ENCODE results near the gene PLOD1. TPM values are rescaled to one million over a fixed set of nuclear protein-coding genes. Genes with fewer than 3 reads are reported as not detected.

The PLOD1 gene
- total and polyA plus RNA-seq, 2 experiments from 2014 or later = 22.4 to 62.9 TPM

DNA sequence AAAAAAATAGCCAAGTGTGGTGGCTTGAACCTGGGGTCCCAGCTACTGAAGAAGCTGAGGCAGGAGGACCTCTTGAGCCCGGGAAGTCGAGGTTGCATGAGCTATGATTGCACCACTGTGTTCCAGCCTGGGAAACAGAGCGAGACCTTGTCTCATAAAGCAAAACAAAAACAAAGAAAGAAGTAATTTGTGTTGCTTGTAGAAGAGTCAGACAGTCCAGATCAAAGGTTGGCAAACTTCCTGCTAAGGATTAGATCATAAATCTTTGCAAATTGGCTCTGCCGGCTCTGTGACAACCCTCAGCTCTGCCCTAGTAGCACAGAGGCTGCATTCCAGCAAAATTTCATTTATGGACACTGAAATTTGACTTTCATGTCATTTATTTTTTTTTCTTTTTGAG, 26.7 kb downstream of the PLOD1 start:
- Histone ChIP-seq H3K9me2 (ENCODE audit: insufficient read depth) (no peaks in the 10 kb centered on the region), H3K27ac (ENCODE audit: low read depth) (no peak overlapping the region), H3K4me1 (ENCODE audit: insufficient read depth) (no peaks in the 10 kb centered on the region), H3K4me2 (no peak overlapping the region), H2AFZ (no peak overlapping the region), H3F3A (replicated peaks; ENCODE audit: low read depth) (no peaks in the 10 kb centered on the region), H3K27me3 (ENCODE audit: insufficient read depth) (no peaks in the 10 kb centered on the region), H3K4me3 (no peak overlapping the region), H3K79me2 (replicated peaks; ENCODE audit: insufficient read depth) (no peaks in the 10 kb centered on the region), H4K20me1 (replicated peaks; ENCODE audit: insufficient read depth) (no peaks in the 10 kb centered on the region), H3K36me3 (ENCODE audit: insufficient read depth) (peaks cover 4% of the 10 kb centered on the region; the same call in 1 of the 2 replicates)
- Mint-ChIP-seq H3K4me1 (no peaks in the 10 kb centered on the region), H3K36me3 (ENCODE audit: low read depth) (peaks cover 26% of the 10 kb centered on the region), H3K27me3 (ENCODE audit: insufficient read depth, low read depth, poor library complexity) (peaks cover 1% of the 10 kb centered on the region), H3K27ac (no peak overlapping the region), H3K9me3 (no peaks in the 10 kb centered on the region), H3K4me3 (no peak overlapping the region)
- DNase-seq (ENCODE audit: low spot score) = no peak
- no peak for TF ChIP-seq EZH2 (IDR thresholded peaks at IDR 0.05; ENCODE audit: low read depth, unreplicated experiment)
- TF ChIP-seq, protein P1, sequence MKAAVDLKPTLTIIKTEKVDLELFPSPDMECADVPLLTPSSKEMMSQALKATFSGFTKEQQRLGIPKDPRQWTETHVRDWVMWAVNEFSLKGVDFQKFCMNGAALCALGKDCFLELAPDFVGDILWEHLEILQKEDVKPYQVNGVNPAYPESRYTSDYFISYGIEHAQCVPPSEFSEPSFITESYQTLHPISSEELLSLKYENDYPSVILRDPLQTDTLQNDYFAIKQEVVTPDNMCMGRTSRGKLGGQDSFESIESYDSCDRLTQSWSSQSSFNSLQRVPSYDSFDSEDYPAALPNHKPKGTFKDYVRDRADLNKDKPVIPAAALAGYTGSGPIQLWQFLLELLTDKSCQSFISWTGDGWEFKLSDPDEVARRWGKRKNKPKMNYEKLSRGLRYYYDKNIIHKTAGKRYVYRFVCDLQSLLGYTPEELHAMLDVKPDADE (IDR thresholded peaks at IDR 0.05) = no peak
- TF ChIP-seq POLR2AphosphoS5 (IDR thresholded peaks at IDR 0.05; ENCODE audit: low read depth) = no peak
- TF ChIP-seq STAT1 (IDR thresholded peaks at IDR 0.05; ENCODE audit: unreplicated experiment) = no peak
- no peak for TF ChIP-seq JUNB (IDR thresholded peaks at IDR 0.05; ENCODE audit: unreplicated experiment)
- TF ChIP-seq CTCF (conservative IDR thresholded peaks at IDR 0.05; ENCODE audit: low read depth in 2 of 2) = no peak
- no peak for TF ChIP-seq EZH2phosphoT487 (IDR thresholded peaks at IDR 0.05; ENCODE audit: unreplicated experiment)
- no peak for TF ChIP-seq NANOG (IDR thresholded peaks at IDR 0.05; ENCODE audit: borderline replicate concordance)
- TF ChIP-seq, protein P2, sequence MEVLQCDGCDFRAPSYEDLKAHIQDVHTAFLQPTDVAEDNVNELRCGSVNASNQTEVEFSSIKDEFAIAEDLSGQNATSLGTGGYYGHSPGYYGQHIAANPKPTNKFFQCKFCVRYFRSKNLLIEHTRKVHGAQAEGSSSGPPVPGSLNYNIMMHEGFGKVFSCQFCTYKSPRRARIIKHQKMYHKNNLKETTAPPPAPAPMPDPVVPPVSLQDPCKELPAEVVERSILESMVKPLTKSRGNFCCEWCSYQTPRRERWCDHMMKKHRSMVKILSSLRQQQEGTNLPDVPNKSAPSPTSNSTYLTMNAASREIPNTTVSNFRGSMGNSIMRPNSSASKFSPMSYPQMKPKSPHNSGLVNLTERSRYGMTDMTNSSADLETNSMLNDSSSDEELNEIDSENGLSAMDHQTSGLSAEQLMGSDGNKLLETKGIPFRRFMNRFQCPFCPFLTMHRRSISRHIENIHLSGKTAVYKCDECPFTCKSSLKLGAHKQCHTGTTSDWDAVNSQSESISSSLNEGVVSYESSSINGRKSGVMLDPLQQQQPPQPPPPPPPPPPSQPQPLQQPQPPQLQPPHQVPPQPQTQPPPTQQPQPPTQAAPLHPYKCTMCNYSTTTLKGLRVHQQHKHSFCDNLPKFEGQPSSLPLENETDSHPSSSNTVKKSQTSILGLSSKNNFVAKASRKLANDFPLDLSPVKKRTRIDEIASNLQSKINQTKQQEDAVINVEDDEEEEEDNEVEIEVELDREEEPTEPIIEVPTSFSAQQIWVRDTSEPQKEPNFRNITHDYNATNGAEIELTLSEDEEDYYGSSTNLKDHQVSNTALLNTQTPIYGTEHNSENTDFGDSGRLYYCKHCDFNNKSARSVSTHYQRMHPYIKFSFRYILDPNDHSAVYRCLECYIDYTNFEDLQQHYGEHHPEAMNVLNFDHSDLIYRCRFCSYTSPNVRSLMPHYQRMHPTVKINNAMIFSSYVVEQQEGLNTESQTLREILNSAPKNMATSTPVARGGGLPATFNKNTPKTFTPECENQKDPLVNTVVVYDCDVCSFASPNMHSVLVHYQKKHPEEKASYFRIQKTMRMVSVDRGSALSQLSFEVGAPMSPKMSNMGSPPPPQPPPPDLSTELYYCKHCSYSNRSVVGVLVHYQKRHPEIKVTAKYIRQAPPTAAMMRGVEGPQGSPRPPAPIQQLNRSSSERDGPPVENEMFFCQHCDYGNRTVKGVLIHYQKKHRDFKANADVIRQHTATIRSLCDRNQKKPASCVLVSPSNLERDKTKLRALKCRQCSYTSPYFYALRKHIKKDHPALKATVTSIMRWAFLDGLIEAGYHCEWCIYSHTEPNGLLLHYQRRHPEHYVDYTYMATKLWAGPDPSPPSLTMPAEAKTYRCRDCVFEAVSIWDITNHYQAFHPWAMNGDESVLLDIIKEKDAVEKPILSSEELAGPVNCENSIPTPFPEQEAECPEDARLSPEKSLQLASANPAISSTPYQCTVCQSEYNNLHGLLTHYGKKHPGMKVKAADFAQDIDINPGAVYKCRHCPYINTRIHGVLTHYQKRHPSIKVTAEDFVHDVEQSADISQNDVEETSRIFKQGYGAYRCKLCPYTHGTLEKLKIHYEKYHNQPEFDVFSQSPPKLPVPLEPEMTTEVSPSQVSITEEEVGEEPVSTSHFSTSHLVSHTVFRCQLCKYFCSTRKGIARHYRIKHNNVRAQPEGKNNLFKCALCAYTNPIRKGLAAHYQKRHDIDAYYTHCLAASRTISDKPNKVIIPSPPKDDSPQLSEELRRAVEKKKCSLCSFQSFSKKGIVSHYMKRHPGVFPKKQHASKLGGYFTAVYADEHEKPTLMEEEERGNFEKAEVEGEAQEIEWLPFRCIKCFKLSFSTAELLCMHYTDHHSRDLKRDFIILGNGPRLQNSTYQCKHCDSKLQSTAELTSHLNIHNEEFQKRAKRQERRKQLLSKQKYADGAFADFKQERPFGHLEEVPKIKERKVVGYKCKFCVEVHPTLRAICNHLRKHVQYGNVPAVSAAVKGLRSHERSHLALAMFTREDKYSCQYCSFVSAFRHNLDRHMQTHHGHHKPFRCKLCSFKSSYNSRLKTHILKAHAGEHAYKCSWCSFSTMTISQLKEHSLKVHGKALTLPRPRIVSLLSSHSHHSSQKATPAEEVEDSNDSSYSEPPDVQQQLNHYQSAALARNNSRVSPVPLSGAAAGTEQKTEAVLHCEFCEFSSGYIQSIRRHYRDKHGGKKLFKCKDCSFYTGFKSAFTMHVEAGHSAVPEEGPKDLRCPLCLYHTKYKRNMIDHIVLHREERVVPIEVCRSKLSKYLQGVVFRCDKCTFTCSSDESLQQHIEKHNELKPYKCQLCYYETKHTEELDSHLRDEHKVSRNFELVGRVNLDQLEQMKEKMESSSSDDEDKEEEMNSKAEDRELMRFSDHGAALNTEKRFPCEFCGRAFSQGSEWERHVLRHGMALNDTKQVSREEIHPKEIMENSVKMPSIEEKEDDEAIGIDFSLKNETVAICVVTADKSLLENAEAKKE (CRISPR knock-in tag; IDR thresholded peaks at IDR 0.05) = no peak
- TF ChIP-seq ZNF331 (CRISPR knock-in tag; IDR thresholded peaks at IDR 0.05; ENCODE audit: low read depth) = no peak
- ATAC-seq = no peak
